ENCODE results near the gene PXN. TPM values are rescaled to one million over a fixed set of nuclear protein-coding genes. Genes with fewer than 3 reads are reported as not detected.
A peak's percentile ranks its signal among the peaks of the same experiment; 100 is the strongest.

PXN gene
- total RNA-seq, 1 donor from 2014 or later = 282 TPM

- intact Hi-C loops (cut with DNase I) = no loop called here
- no peak overlapping the region for H3K4me3 ChIP-seq
- H3K36me3 ChIP-seq = no peaks in the 10 kb centered on the region
- DNase-seq (ENCODE audit: low spot score in 2 of 2) = no peak
- H3K4me1 ChIP-seq = no peaks in the 10 kb centered on the region
- no peaks in the 10 kb centered on the region for H3K9me3 ChIP-seq
- no peak overlapping the region for H3K27ac ChIP-seq
- TF ChIP-seq CTCF (IDR thresholded peaks at IDR 0.05) = no peak
- no peaks in the 10 kb centered on the region for H3K27me3 ChIP-seq
These were observed 12.9 kb upstream of the PXN start for GRCh38 chr12:120278137-120279069.

GRCh38 chr12:120276734-120277133 is 11.2 kb upstream of the PXN start:
- H3K4me1 ChIP-seq = no peaks in the 10 kb centered on the region
- H3K4me3 ChIP-seq = no peak overlapping the region
- intact Hi-C loops (cut with DNase I) = no loop called here
- no peaks in the 10 kb centered on the region for H3K9me3 ChIP-seq
- H3K36me3 ChIP-seq = no peaks in the 10 kb centered on the region
- H3K27ac ChIP-seq = no peak overlapping the region
- no peak for TF ChIP-seq CTCF (IDR thresholded peaks at IDR 0.05)
- DNase-seq (ENCODE audit: low spot score in 2 of 2) = no peak
- H3K27me3 ChIP-seq = no peaks in the 10 kb centered on the region

- Histone ChIP-seq H3K9me3 (no peaks in the 10 kb centered on the region), H3K27me3 (no peaks in the 10 kb centered on the region), H3K4me3 (no peak overlapping the region), H3K4me1 (peaks cover 0 to 5% of the 10 kb centered on the region in 2 donors), H3K36me3 (no peaks in the 10 kb centered on the region), H3K27ac (no peak overlapping the region)
- intact Hi-C loops (cut with DNase I) = no loop called here
- no peak for TF ChIP-seq CTCF (IDR thresholded peaks at IDR 0.05)
- DNase-seq (ENCODE audit: low spot score in 2 of 2) = no peak
These were observed 2.2 kb upstream of the PXN start for GRCh38 chr12:120267736-120268135.

GRCh38 chr12:120266180-120266870 is 795 bp upstream of the PXN start:
- intact Hi-C loops (cut with DNase I) = no loop called here
- H3K27ac ChIP-seq = peak overlapping the region in 1 of 2 donors; percentile 42

More at GRCh38 chr12:120266180-120266870, 795 bp upstream of the PXN start:
- no peak for DNase-seq (ENCODE audit: low spot score in 2 of 2)
- Histone ChIP-seq H3K9me3 (no peaks in the 10 kb centered on the region), H3K36me3 (no peaks in the 10 kb centered on the region), H3K27me3 (no peaks in the 10 kb centered on the region), H3K4me3 (no peak overlapping the region), H3K4me1 (peaks cover 5 to 17% of the 10 kb centered on the region in 2 donors)
- TF ChIP-seq CTCF (IDR thresholded peaks at IDR 0.05) = no peak
